Kidney epithelial cell (primary cell): Measurements from ENCODE around the gene HOGA1. TPM values are rescaled to one million over a fixed set of nuclear protein-coding genes. Genes with fewer than 3 reads are reported as not detected.

Experiments
- DNase-seq: peaks from one replicate; pipeline ENCODE4 v3.0.0-alpha.2; 2010; ENCODE audit warnings: low read depth
- H3K27me3 ChIP-seq: 2 replicates; pipeline ENCODE4 v1.6.0; 2011; ENCODE audit warnings: low read length; ENCODE audit not compliant: control insufficient read depth, insufficient read depth
- H3K36me3 ChIP-seq: 2 replicates; pipeline ENCODE4 v1.5.1; 2011; ENCODE audit warnings: low read length; ENCODE audit not compliant: control insufficient read depth, insufficient read depth
- H3K4me3 ChIP-seq: 2 replicates; pipeline ENCODE4 v1.5.1; 2011; ENCODE audit warnings: low read depth, mild to moderate bottlenecking, control low read depth, low read length
- CTCF ChIP-seq: IDR thresholded peaks from 2 replicates; pipeline ENCODE4 v1.5.1; 2011; ENCODE audit warnings: mild to moderate bottlenecking, moderate library complexity, low read length, control low read depth, inconsistent platforms; ENCODE audit not compliant: insufficient read depth, poor library complexity, severe bottlenecking
- total RNA-seq: library from RNA; depleted of rRNA; stranded (reverse); fragments of >200 nt; gene quantifications from 2 replicates; pipeline ENCODE4 v1.2.3, GENCODE V29; 2015

The HOGA1 gene
- total RNA-seq = 3.4 and 5.1 TPM in 2 replicates

DNA sequence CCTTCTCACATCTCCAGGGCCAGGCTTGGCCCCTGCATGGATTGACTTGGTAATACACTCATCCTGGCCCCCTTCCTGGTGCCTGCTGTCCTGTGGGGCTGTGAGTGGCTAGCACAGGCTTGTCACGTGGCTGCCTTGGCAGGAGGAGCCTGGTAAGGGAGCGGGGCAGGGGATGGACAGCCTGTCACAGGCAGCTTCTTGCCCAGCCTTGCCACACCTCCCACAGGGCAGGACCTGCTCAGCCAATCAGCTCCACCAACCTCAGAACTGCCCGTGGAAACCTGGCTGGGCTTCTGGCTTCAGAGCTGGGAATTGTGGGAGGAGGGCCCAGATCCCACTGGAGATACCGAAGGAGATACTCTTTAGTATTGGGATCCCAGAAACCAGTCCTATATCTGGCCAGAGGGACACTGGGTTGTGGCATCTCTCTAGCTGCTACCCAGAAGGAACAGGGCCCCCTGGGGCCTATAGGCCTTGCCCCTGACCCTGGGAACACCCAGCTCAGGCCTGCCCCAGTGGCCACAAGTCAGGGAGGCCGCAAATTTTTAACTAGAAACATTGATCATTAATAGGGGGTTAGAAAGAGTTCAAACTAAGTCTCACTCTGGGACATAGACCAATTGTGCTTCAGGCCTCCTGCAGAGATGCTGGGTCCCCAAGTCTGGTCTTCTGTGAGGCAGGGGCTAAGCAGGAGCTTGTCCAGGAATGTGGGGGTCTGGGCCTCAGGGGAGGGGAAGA lies at the start of gene HOGA1:
Gene HOGA1, plus strand, starts transcription at position 330 of the 738 bp plus-strand sequence. Its CDS starts 315 bp downstream, at position 645.
- H3K27me3 ChIP-seq = no peaks in the 10 kb centered on the region
- no peaks in the 10 kb centered on the region for H3K36me3 ChIP-seq
- peak within 1 kb of the TSS; percentile 1 for H3K4me3 ChIP-seq
- peak; percentile 89 for DNase-seq
- no peak for TF ChIP-seq CTCF

DNA sequence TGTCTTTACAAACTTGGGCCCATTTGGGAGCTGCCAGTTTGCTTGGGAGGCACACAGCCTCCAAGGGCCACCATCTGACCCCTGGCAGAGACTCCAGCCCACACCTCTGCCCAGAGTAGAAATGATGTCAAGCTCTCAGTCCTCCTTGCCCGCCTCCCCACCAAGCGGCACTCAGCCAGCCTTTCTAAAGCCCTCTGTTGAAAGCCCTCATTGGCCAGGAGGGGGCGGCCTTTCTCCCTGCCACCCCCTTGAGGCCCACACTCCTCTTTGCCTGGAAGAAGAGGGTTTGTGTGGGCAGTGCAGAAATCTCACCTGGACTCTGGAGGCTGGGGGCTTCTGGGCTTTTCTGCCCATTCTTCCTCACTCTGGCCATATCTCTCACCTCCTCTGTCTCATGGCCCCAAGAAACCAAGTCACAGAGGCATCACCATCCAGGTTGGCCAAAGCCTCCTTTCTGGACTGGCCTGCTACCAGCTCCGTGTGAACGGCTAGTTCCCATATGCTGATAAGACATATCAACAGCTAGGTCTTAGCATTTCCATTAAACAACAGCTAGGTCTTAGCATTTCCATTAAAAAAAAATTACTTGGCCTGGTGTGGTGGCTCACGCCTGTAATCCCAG lies 49.3 kb upstream of the HOGA1 start:
- peak; percentile 50 for TF ChIP-seq CTCF
- Histone ChIP-seq H3K4me3 (no peak overlapping the region), H3K36me3 (no peaks in the 10 kb centered on the region), H3K27me3 (no peaks in the 10 kb centered on the region)
- no peak for DNase-seq

DNA sequence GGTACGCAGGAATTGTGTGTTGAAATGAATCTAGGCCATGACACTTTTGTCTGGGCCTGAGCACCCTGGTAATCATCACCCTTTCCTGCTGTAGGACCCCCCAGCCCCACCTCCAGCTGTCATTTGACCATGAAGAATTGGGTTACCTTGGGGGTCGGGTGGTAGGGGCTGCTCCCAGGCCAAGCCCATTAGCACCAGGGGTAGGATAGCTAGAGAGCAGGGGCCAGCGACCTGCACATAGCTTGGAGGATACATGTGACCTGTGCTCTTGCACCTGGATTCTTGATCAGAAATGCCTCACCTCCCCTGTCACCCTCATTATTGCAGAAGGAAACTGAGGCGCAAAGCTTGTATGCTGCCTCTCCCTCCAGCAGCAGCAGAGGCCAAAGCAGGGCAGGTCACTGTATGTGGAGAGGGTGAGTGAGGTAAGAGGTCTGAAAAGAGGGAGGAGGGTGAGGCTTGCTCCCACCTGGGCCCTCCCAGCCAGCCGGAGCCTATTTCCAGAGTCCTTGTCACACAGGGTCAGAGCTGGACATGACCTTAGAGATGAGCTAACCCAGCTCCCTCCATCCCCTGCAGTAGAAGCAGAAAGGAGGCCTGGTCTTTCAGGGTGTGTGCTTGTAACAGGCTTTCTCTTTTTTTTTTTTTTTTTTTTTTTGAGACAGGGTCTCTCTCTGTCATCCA lies 46.9 kb upstream of the HOGA1 start:
- Histone ChIP-seq H3K27me3 (no peaks in the 10 kb centered on the region), H3K4me3 (no peak overlapping the region), H3K36me3 (no peaks in the 10 kb centered on the region)
- no peak for DNase-seq
- TF ChIP-seq CTCF = no peak

- H3K4me3 ChIP-seq = no peak overlapping the region
- TF ChIP-seq CTCF = no peak
- no peaks in the 10 kb centered on the region for H3K36me3 ChIP-seq
- no peaks in the 10 kb centered on the region for H3K27me3 ChIP-seq
- DNase-seq = no peak
These were observed 45.8 kb upstream of the HOGA1 start for GRCh38 chr10:97538411-97538810.

DNA sequence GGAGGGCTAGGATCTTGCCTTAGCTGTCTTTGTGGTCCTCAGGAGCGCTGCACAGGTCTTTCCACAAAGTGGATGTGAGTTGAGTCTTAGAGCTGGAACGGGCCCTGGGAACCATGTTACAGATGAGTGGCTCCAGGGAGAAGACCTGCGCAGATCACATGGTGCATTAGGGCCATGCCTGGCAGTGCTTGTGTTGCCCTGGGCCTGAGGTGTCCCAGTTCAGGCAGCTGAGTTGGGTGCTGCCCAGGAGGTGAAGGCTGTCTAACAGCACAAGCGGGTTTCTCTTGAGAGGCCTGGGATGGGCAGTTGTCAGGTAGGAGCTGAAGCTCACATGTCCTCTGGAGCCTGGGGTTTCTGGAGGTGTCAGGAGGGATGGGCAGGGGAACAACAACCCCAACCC lies 45.4 kb upstream of the HOGA1 start:
- no peaks in the 10 kb centered on the region for H3K36me3 ChIP-seq
- DNase-seq = no peak
- no peak overlapping the region for H3K4me3 ChIP-seq
- no peak for TF ChIP-seq CTCF
- H3K27me3 ChIP-seq = no peaks in the 10 kb centered on the region
